Ascending aorta (tissue), 2 donors: ENCODE measurements around the gene NACC2. TPM values are rescaled to one million over a fixed set of nuclear protein-coding genes. Genes with fewer than 3 reads are reported as not detected.

Source experiments
- DNase-seq, 2 donors: peaks; one replicate each; pipeline ENCODE4 v3.0.0-alpha.2; 2019; ENCODE audit warnings: low spot score in 2 of 2
- H3K27ac ChIP-seq, 2 donors: fragments of 200-600 bp; sonication (generic); one replicate each; pipeline ENCODE4 v1.5.1; 2016 to 2017; ENCODE audit warnings: mild to moderate bottlenecking in 1 of 2
- H3K27me3 ChIP-seq: fragments of 200-600 bp; sonication (generic); one replicate; pipeline ENCODE4 v1.5.1; 2017
- H3K36me3 ChIP-seq, 2 donors: fragments of 200-600 bp; sonication (generic); one replicate each; pipeline ENCODE4 v1.5.1; 2016
- H3K4me1 ChIP-seq, 2 donors: fragments of 200-600 bp; sonication (generic); one replicate each; pipeline ENCODE4 v1.5.1; 2016 to 2017; ENCODE audit warnings: mild to moderate bottlenecking in 1 of 2
- H3K4me3 ChIP-seq, 2 donors: fragments of 200-600 bp; sonication (generic); one replicate each; pipeline ENCODE4 v1.5.1; 2016 to 2017; ENCODE audit warnings: mild to moderate bottlenecking in 1 of 2
- H3K9me3 ChIP-seq, 2 donors: fragments of 200-600 bp; sonication (generic); one replicate each; pipeline ENCODE4 v1.5.1; 2016
- intact Hi-C: fragments of 100-400 bp; cut with DNase I; formaldehyde crosslinking; loops from one replicate; pipeline ENCODE4 v1.15.1; 2023
- total RNA-seq: library from RNA; depleted of rRNA; stranded (reverse); fragments of >200 nt; gene quantifications from one replicate; pipeline ENCODE4 v1.1.0, GENCODE V29; 2016
- TF ChIP-seq, protein P1 (sequence below), 3 experiments: fragments of 200-600 bp in 2 of 3; fragments of 450-650 bp in 1 of 3; sonication (generic) in 2 of 3; IDR thresholded peaks; one replicate each; pipeline ENCODE4 v1.5.1; 2016 to 2019; ENCODE audit warnings: antibody characterized with exemption in 3 of 3, mild to moderate bottlenecking in 1 of 3, moderate library complexity in 1 of 3

Gene NACC2
- total RNA-seq, 1 donor from 2014 or later = 72.2 TPM

- H3K27me3 ChIP-seq = no peaks in the 10 kb centered on the region
- intact Hi-C loops = no loop called here
- H3K9me3 ChIP-seq = no peaks in the 10 kb centered on the region
- TF ChIP-seq, protein P1, sequence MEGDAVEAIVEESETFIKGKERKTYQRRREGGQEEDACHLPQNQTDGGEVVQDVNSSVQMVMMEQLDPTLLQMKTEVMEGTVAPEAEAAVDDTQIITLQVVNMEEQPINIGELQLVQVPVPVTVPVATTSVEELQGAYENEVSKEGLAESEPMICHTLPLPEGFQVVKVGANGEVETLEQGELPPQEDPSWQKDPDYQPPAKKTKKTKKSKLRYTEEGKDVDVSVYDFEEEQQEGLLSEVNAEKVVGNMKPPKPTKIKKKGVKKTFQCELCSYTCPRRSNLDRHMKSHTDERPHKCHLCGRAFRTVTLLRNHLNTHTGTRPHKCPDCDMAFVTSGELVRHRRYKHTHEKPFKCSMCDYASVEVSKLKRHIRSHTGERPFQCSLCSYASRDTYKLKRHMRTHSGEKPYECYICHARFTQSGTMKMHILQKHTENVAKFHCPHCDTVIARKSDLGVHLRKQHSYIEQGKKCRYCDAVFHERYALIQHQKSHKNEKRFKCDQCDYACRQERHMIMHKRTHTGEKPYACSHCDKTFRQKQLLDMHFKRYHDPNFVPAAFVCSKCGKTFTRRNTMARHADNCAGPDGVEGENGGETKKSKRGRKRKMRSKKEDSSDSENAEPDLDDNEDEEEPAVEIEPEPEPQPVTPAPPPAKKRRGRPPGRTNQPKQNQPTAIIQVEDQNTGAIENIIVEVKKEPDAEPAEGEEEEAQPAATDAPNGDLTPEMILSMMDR (IDR thresholded peaks at IDR 0.05) = no peak
- DNase-seq = no peak
- no peak overlapping the region for H3K27ac ChIP-seq
- H3K4me3 ChIP-seq = no peak overlapping the region
- no peaks in the 10 kb centered on the region for H3K36me3 ChIP-seq
- peaks cover 10 to 15% of the 10 kb centered on the region in 2 donors for H3K4me1 ChIP-seq
These were observed 105.9 kb downstream of the NACC2 start for GRCh38 chr9:135989157-135989556.

DNA sequence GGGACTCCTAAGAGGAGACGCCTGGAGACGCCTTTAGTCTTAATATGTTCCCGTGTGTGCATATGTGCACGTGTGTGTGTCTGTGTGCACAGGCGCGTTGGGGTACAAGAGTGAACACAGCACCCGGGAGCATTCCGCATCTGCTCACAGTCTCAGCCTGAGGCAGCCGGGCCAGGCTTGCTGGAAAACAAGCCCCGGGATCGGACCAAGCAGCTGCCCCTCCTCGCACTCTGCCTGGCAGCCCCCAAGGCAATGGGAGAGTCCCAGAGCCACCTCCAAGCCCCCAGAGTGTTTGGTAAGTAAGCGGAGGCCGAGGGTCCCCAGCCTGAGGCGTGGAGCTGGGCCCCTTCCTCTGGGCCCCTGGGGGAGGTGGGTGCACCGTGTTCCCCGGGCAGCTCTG is 106.6 kb downstream of the NACC2 start:
- H3K4me1 ChIP-seq = peaks cover 10 to 15% of the 10 kb centered on the region in 2 donors
- H3K27ac ChIP-seq = no peak overlapping the region
- TF ChIP-seq, protein P1 (IDR thresholded peaks at IDR 0.05) = no peak
- H3K4me3 ChIP-seq = no peak overlapping the region
- intact Hi-C loops = no loop called here
- no peaks in the 10 kb centered on the region for H3K9me3 ChIP-seq
- no peaks in the 10 kb centered on the region for H3K27me3 ChIP-seq
- no peak for DNase-seq
- no peaks in the 10 kb centered on the region for H3K36me3 ChIP-seq

- intact Hi-C loops = no loop called here
- Histone ChIP-seq H3K4me1 (peaks cover 10 to 13% of the 10 kb centered on the region in 2 donors), H3K4me3 (no peak overlapping the region), H3K9me3 (no peaks in the 10 kb centered on the region), H3K27me3 (no peaks in the 10 kb centered on the region), H3K36me3 (no peaks in the 10 kb centered on the region), H3K27ac (no peak overlapping the region)
- TF ChIP-seq, protein P1 (IDR thresholded peaks at IDR 0.05) = no peak
- DNase-seq = no peak
These were observed 107.2 kb downstream of the NACC2 start for GRCh38 chr9:135987838-135988404.

GRCh38 chr9:135986605-135987004 is 108.5 kb downstream of the NACC2 start:
- DNase-seq = no peak
- Histone ChIP-seq H3K9me3 (no peaks in the 10 kb centered on the region), H3K4me1 (peaks cover 7 to 8% of the 10 kb centered on the region in 2 donors), H3K4me3 (no peak overlapping the region), H3K36me3 (no peaks in the 10 kb centered on the region), H3K27me3 (no peaks in the 10 kb centered on the region), H3K27ac (no peak overlapping the region)
- TF ChIP-seq, protein P1 (IDR thresholded peaks at IDR 0.05) = no peak
- intact Hi-C loops = no loop called here

- no peak for DNase-seq
- TF ChIP-seq, protein P1 (IDR thresholded peaks at IDR 0.05) = no peak
- no peak overlapping the region for H3K4me3 ChIP-seq
- no peak overlapping the region for H3K27ac ChIP-seq
- H3K27me3 ChIP-seq = no peaks in the 10 kb centered on the region
- H3K9me3 ChIP-seq = no peaks in the 10 kb centered on the region
- peaks cover 7 to 8% of the 10 kb centered on the region in 2 donors for H3K4me1 ChIP-seq
- H3K36me3 ChIP-seq = no peaks in the 10 kb centered on the region
- intact Hi-C loops = no loop called here
These were observed 109.2 kb downstream of the NACC2 start for GRCh38 chr9:135985889-135986288.

GRCh38 chr9:135985459-135985774 is 109.7 kb downstream of the NACC2 start:
- no peaks in the 10 kb centered on the region for H3K27me3 ChIP-seq

More at GRCh38 chr9:135985459-135985774, 109.7 kb downstream of the NACC2 start:
- Histone ChIP-seq H3K9me3 (no peaks in the 10 kb centered on the region), H3K27ac (no peak overlapping the region), H3K4me1 (peaks cover 6 to 7% of the 10 kb centered on the region in 2 donors), H3K36me3 (no peaks in the 10 kb centered on the region), H3K4me3 (no peak overlapping the region)
- intact Hi-C loops = no loop called here
- TF ChIP-seq, protein P1 (IDR thresholded peaks at IDR 0.05) = no peak
- DNase-seq = no peak
